GM08714 (cell line): Measurements from ENCODE around the gene CYCS.
A peak's percentile ranks its signal among the peaks of the same experiment; 100 is the strongest.
"Not testable (repeated sequence)": the region's sequence is repeated elsewhere in the genome, so short reads cannot be mapped to it uniquely, and the experiment has no call there.

Experiments used
- H3K4me3 ChIP-seq: fragments of 200-500 bp; sonication (Bioruptor generic); 2 replicates; pipeline ENCODE4 v1.5.1; 2014; ENCODE audit warnings: mild to moderate bottlenecking, low read length, inconsistent platforms
- ZNF274 ChIP-seq: IDR thresholded peaks from 2 replicates; pipeline ENCODE4 v1.6.1; 2012; ENCODE audit warnings: mild to moderate bottlenecking, low read depth, low read length

CYCS gene

DNA sequence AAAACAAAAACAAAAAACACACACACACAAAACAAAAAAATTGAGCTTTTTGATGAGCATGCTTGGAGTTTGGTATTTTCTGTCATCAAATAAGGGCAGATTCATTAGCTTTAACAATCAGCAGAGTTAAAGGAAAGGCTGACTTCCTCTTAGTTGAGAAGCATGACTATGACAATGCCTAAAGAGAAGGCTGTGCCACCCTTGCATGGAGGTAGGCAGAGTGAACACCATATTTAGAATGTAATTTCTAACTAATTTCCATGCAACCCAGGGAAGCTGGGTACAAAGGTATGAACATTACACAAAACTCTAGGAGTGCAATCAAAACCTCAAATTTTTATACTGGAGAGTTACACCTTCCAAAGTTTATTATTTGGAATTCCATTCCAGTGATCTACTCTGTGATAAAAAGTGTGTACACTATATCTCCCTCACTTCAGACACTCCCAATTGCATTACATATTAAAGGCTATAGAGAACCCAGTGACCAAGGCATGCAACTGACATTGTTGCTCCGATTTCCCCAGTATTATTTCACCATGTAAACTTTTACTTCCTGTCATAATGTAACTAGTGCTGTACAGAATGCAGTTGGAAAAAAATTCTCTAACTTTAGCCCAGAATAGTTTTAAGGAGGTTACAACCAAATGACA lies 9.4 kb upstream of the CYCS start:
- H3K4me3 ChIP-seq, result no peak overlapping the region
- no peak for TF ChIP-seq ZNF274

DNA sequence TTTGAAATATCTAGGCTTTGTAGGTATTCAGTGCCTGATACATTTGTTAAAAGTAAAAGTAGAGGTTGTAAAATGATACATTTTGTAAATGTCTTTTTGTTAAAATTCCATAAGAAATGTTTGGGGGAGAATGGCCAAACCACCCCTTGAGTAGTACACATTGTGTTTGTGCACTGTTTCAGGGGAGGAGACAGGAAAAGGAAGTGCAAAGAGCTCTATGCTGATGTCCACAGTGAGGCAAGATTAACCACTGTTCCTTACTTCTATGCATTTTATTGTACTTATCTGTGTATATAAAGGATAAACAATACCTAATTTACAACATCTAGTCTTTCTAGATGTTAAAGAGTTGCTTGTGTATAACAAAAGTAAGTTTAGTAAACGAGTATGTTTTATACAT lies 7.4 kb upstream of the CYCS start:
- TF ChIP-seq ZNF274, result no peak
- no peak overlapping the region for H3K4me3 ChIP-seq

DNA sequence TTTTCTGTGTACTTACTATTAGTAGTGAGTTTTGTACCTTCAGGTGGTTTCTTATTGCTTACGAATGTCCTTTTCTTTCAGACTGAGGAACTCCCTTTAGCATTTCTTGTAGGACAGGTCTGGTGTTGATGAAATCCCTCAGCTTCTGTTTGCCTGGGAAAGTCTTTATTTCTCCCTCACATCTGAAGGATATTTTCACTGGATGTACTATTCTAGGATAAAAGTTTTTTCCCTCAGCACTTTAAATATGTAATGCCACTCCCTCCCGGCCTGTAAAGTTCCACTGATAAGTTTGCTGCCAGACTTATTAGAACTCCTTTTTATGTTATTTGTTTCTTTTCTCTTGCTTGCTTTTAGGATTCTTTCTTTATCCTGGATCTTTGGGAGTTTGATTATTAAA lies 1.7 kb upstream of the CYCS start:
- no peak for TF ChIP-seq ZNF274
- H3K4me3 ChIP-seq, result no peak overlapping the region

DNA sequence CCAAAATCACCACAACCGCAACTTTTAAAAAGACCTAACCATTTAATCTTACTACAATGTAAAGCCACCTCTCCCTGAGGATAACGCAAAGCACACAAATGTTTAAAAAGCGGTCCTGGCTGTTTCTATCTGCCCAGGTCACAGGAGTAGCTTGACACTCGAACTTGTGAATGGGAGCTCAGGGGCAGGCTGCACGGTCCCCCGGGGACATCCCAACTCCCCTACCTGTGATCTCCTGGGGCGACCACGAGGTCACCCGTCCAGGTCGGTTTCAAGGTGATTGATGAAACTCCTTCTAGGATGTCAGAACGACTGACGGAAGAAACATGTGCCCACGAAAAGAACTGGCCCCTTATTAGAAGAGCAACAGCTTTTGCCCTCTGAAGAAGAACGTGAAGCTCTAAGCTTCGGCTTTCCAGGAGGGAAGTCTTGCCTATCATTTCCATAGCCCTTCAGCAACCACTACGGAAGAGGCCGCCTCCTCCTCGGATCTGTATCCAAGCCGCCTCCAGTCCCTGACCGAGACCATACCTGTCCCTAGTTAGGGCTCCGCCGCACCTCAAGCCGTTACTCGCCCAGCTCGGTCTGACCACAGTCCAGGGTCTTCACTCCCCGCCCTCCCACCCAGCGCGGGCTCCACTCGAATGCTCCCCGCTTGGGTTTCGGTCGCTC lies 459 bp downstream of the CYCS start:
- peak overlapping the region; percentile 91 for H3K4me3 ChIP-seq
- no peak for TF ChIP-seq ZNF274

DNA sequence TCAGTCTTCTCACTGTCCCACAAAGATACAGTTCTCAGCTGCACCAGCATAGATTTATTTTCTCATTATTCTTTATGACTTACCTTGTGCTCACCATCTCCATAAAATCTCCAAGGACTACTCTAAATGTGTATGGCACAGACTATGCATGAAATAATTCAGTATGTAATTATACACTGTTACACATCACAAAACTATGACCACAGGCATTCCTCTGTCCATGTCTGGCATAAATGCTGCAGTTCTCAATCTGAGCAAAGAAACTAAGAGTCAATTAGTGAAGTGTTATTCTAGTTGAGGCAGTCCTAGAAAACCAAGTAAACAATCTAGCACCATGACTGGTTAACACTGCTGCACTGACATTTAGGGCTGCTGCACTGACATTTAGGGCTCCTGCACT lies 2.7 kb downstream of the CYCS start:
- TF ChIP-seq ZNF274, result no peak

DNA sequence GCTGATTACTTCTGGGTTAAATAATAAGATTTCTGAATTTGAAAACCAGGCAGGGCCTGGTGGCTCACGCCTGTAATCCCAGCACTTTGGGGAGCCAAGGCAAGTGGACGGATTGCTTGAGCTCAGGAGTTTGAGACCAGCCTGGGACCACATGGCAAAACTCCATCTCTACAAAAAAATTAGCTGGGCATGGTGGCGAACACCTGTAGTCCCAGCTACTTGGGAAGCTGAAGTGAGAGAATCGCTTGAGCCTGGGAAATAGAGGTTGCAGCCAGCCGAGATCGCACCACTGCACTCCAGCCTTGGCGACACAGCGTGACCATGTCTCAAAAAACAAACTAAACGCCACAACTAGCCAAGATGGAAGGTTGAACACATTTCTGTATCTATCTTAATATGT lies 3.5 kb downstream of the CYCS start:
- H3K4me3 ChIP-seq, result no peak overlapping the region
- no peak for TF ChIP-seq ZNF274

More for the DNA sequence above, 2.7 kb downstream of the CYCS start:
- no peak overlapping the region for H3K4me3 ChIP-seq

DNA sequence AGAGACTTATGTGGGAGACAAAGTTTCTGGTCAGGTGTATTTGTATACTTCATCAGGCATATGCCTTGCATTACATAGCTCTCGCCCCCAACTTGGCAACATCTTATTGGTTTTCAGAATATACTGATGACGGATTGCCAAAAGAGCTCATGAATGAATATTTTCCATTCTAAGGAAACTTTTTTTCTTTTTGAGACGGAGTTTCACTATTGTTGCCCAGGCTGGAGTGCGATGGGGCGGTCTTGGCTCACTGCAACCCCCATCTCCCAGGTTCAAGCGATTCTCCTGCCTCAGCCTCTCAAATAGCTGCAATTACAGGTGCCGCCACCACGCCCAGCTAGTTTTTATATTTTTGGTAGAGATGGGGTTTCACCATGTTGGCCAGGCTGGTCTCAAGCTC lies 6.0 kb downstream of the CYCS start:
- TF ChIP-seq ZNF274, result no peak
- H3K4me3 ChIP-seq, result no peak overlapping the region

DNA sequence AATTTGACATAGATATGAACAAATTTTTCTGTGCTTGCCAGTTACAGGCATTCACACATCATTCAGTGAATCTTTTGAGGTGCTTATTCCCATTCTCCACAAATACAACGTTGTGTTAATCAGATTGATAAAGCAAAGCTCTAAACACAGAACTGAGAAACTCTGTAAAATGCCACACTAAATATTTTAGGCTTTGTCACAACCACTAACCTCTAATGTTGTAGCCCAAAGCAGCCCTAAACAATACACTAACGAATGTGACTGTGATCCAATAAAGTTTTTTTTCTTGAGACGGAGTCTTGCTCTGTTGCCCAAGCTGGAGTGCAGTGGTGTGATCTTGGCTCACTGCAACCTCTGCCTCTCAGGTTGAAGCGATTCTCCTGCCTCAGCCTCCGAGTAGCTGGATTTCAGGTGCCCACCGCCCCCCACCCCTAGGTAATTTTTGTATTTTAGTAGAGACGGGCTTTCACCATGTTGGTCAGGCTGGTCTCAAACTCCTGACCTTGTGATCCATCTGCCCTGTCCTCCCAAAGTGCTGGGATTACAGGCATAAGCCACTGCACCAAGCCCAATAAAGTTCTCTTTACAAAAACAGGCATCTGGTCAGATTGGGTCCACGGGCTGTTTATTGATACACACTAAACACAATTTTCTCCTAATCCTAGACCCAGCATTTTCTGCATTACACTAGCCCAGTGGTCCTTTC lies 6.9 kb downstream of the CYCS start:
- no peak for TF ChIP-seq ZNF274
- peak overlapping the region; percentile 21; the same call in 1 of the 2 replicates for H3K4me3 ChIP-seq

DNA sequence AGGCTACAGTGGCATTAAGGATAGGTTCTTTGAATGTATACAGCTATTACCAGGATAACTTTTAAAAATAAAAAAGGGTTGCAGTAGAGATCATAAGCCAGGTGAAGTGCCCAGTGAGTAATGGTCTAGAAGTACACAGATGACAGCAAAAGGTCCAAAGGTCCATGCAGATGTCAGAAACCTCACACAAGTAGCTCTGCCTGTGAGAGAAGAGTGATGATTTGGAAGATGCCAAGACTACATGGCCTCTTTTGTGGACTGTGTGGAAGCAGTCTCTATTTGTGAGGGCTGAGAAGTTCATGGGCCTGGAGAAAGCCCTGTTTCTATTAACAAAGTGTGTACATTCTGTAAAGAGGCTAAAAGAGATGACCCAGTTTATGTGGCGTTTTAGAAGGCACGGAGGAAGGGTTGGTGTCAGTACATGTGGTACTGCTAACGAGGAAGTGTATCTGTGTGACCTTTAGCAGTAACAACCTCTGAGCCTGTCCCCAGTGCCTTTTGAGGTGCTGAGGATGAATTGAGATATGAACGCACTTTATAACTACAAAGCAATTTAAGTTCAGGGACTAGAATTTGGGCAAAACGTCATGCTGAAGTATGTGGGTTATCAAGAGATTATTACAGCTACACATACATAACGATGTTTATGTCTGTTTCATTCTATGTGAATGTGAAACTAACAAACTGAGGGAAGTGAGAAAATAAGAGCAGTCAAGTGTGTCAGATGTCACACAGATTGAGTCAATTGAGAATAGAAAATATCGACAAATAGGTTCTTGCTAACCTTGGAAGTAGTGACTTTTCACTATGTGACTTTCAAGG lies 7.6 kb downstream of the CYCS start:
- H3K4me3 ChIP-seq, result peak overlapping the region; percentile 35; the same call in 1 of the 2 replicates
- no peak for TF ChIP-seq ZNF274

DNA sequence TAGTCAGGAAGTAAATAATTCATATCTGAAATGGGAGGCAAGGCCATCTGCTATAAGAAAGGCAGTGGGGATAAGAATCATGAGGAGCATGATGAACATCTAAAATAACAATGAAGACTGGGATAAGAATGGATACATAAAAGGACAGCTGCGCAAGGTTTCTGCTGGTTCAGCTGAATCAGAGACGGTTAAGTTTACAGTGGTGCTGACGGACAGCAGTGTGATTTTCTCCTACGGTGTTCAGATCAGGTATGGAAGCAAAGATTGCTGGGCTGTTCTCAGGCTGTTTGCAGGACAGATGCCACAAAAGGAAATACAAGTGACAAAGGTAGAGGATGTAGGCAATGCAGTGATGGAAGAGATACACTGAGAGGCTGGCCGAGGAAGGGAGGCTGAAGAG lies 8.4 kb downstream of the CYCS start:
- TF ChIP-seq ZNF274, result no peak
- H3K4me3 ChIP-seq, result no peak overlapping the region

DNA sequence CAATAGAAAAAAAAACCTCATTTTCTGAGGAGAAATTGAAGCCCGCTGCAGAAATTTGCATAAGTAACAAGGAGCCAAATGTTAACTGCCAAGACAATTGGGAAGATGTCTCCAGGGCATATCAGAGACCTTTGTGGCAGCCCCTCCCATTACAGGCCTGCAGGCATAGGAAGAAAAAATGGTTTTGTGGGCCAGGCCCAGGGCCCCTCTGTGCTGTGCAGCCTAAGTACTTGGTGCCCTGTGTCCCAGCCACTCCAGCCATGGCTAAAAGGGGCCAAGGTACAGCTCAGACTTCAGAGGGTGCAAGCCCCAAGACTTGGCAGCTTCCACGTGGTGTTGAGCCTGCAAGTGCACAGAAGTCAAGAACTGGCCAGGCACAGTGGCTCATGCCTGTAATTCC lies 14.5 kb downstream of the CYCS start:
- not testable (repeated sequence) for H3K4me3 ChIP-seq

DNA sequence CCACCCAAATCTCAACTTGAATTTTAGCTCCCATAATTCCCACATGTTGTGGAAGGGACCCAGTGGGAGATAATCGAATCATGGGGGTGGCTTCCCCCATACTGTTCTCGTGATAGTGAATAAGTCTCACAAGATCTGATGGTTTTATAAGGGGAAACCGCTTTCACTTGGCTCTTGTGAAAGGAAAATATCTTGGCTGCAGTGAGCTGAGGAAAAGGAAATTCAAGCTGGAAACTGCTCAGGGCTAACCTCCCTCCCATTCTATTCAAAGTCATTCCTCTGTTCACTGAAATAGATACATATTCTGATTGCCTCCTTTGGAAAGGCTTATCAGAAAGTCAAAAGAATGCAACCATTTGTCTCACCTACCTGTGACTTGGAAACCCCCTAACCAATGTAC lies 15.8 kb downstream of the CYCS start:
- H3K4me3 ChIP-seq, result no peak overlapping the region
- TF ChIP-seq ZNF274, result no peak

DNA sequence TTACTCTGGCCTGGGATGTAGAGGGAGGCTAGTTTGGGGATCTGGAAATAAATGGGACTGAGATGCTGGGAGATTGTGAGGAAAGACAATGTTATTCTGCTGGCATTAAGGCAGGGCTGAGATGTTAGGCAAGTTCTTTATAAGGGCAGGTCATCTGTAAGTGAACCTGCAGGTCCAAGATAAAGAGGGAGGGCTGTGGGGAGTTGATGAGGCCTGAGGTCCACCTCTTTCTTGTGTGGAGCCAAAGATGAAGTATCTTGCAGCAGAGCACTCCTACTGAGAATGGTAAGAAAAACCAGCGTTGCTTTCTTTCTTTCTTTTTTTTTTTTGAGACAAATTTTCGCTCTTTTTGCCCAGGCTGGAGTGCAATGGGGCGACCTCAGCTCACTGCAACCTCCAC lies 19.1 kb downstream of the CYCS start:
- TF ChIP-seq ZNF274, result no peak

DNA sequence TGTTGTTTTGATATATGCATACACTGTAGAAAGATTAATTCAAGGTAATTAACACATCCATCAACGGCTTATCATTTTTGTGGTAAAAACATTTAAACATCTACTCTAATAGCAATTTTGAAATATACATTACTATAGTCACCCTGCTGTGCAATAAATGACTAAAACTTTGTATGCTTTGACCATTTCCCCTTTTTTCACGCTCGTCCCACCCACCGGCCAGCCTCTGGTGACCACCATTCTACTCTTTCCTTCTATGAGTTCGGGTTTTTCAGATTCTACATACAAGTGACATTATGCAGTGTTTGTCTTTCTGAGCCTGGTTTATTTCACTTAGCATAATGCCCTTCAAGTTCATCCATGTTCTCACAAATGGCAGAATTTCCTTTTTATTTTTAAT lies 21.3 kb downstream of the CYCS start:
- TF ChIP-seq ZNF274, result no peak
- no peak overlapping the region for H3K4me3 ChIP-seq

More for the DNA sequence above, 19.1 kb downstream of the CYCS start:
- no peak overlapping the region for H3K4me3 ChIP-seq
